Endometrium (tissue), 2 donors: Measurements from ENCODE around the gene COL1A1.
A peak's percentile ranks its signal among the peaks of the same experiment; 100 is the strongest.

ENCODE experiments used
- FAIRE-seq: peaks from 2 replicates; lab custom pipeline; 2012; peaks lifted over from hg19 to GRCh38; lab: Jason Lieb, UNC
- donor health status: control.
- donor health status: control.

COL1A1 gene

DNA sequence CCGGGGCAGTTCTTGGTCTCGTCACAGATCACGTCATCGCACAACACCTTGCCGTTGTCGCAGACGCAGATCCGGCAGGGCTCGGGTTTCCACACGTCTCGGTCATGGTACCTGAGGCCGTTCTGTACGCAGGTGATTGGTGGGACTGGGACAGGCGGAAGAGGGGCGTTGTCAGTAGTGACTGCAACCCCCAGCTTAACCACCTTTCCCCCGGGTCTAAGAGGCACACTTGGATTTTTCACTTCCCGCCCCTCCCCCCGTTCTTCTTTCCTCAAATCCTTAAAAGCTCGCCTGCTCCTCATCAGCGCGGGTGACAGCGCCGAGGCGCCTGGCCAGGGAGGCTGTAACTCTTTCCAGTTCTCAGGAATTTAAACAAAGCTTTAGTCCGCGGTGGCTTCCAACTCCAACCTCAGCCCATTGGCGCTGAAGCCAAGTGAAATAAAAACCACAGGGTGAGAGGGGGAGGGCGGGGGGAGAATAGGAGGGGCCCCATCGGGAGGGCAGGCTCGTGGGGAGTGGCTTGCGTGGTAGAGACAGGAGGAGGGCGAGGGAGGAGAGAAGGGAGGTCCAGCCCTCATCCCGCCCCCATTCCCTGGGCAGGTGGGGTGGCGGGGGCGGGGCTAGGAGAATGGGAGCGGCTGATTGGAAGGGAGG lies 1.5 kb downstream of the COL1A1 start:
- peak; percentile 23 for FAIRE-seq

GRCh38 chr17:50199211-50199802 lies 2.1 kb downstream of the COL1A1 start:
- FAIRE-seq: no peak

GRCh38 chr17:50198026-50198669 lies 3.3 kb downstream of the COL1A1 start:
- no peak for FAIRE-seq

GRCh38 chr17:50196826-50197225 lies 4.6 kb downstream of the COL1A1 start:
- FAIRE-seq: no peak

GRCh38 chr17:50196036-50196435 lies 5.4 kb downstream of the COL1A1 start:
- FAIRE-seq: no peak

DNA sequence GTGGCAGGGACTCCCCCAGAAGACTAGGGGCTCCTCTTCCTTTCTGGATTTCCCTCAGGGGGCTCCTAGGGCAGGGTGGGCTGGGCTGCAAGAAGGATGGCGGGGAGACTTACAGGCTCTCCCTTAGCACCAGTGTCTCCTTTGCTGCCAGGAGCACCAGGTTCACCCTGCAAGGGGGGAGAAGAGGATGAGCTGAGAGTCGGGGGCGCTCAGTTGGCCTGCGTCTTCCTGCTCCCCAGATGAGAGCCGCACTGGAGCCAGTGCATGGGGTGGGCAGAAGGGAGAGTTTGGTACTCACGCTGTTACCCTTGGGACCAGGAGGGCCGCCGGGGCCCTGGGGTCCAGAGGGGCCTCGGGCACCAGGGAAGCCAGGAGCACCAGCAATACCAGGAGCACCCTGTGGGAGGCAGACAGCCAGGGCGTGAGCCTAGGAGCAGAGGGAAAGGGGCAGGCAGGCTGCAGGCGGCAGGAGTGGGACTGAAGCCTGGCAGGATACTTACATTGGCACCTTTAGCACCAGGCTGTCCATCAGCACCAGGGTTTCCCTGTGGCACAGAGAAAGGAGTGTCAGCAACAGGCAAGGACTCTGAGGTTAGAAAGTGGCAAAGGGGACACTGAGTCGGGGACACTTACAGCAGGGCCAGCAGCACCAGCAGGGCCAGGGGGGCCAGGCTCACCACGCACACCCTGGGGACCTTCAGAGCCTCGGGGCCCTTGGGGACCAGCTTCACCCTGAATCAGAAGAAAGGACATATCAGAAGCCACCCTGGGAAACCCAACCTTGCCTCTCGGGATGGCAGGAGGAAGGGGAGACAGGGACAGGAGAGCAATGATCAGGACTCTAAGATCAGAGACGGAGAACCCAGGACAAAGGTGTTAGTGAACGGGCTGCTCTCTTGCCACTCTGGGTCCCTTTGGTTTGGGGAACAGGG lies 6.2 kb downstream of the COL1A1 start:
- FAIRE-seq: no peak

GRCh38 chr17:50194140-50194933 lies 7.1 kb downstream of the COL1A1 start:
- no peak for FAIRE-seq

DNA sequence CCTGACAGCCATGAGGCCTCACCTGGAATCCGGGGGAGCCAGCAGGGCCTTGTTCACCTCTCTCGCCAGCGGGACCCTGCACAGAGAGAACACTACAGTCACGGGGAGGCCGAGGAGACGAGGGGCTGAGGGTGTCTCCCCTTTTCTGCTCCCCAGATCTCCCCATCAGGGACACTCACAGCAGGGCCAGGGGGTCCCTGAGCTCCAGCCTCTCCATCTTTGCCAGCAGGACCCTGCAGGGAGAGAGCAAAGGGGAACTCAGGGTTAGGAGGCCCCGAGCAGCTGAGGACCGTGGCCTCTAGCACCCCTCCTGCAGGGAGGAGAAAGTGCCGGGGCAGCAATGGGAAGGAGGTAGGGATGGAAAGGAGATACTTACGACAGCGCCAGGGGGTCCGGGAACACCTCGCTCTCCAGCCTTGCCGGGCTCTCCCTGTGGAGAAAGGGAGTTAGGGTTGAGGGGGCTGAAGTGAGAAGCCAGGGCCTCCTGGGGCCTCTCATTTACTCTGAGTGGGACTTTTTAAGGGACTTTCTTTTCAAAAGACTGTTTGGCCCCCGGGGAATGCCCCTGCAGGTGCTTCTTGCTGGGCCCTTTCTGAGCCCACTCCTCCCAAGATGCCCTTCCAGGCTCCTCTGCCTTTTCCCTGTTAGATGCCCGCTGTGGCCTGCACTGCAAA lies 8.7 kb downstream of the COL1A1 start:
- FAIRE-seq: no peak

- no peak for FAIRE-seq
These were observed 9.2 kb downstream of the COL1A1 start for GRCh38 chr17:50192144-50192617.

- FAIRE-seq: no peak
These were observed 9.9 kb downstream of the COL1A1 start for GRCh38 chr17:50191359-50192143.

GRCh38 chr17:50190603-50191358 lies 10.7 kb downstream of the COL1A1 start:
- no peak for FAIRE-seq

- FAIRE-seq: no peak
These were observed 11.2 kb downstream of the COL1A1 start for GRCh38 chr17:50190293-50190602.

- no peak for FAIRE-seq
These were observed 11.7 kb downstream of the COL1A1 start for GRCh38 chr17:50189550-50190292.

DNA sequence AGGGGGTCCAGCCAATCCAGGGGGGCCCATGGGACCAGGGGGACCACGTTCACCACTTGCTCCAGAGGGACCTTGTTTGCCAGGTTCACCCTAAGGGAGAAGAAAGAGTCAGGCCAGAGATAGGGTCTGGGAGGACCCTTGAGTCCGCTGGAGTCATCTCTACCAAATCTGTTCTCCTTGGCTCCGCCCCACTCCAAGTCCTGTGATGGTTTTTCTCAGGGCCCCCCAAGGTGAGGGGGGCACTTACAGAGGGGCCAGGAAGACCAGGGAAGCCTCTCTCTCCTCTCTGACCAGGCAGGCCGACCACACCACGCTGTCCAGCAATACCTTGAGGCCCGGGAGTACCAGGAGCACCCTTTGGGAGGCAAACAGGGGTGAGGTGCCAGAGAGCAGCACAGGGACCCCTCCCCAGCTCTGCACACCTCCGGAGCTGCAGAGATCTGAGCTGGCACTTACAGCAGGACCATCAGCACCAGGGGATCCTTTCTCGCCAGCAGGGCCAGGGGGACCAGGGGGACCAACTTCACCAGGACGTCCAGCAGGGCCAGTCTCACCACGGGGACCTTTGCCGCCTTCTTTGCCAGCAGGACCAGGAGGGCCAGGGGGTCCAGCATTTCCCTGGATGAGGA lies 12.4 kb downstream of the COL1A1 start:
- FAIRE-seq: no peak

GRCh38 chr17:50188531-50188920 lies 12.9 kb downstream of the COL1A1 start:
- no peak for FAIRE-seq

DNA sequence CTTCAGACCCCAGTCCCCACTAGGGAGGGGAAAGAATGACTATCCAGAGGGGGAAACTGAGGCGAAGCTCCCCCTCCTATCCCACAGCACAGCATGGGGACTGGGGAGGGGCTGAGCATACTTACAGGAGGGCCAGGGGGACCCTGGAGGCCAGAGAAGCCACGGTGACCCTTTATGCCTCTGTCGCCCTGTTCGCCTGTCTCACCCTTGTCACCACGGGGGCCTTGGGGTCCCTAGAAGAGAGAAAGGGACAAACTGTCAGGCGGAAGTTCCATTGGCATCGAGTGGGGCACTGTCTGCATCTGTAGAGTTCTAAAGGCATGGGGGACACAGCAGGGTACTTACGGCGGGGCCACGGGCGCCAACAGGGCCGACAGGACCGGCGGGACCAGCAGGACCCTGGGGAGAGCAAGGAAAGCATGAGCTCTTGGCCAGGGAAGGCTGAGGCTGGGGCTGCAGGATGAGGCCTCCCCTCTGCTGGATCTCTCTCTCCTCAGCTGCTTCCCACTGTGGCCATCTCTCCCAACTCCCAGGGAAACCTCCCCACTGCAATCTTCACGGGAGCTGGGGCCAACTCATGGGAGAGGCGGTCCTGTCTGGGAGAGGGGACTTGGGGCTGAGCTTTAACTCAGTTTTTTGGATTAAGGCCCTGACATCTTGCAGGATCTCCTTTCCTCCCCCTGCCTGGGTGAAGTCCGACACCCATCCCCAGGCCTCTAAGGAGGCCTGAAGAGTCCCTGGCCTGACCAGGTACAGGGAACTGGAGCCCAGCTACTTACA lies 13.5 kb downstream of the COL1A1 start:
- no peak for FAIRE-seq

GRCh38 chr17:50187394-50187725 lies 14.1 kb downstream of the COL1A1 start:
- no peak for FAIRE-seq
